Keratinocyte (primary cell): ENCODE measurements around the gene NELL1.

Experiments
- EZH2 ChIP-seq: IDR thresholded peaks from one replicate; pipeline ENCODE4 v1.6.1; 2012; ENCODE audit warnings: inconsistent platforms, mild to moderate bottlenecking, low read length, moderate library complexity
- TF ChIP-seq, protein P1 (sequence below), 3 experiments: IDR thresholded peaks in 1 of 3; conservative IDR thresholded peaks in 1 of 3; optimal IDR thresholded peaks in 1 of 3; 2 replicates in 2 of 3; 3 replicates in 1 of 3; pipeline versions ENCODE3 to v1.5.1; 2011; ENCODE audit warnings: low read length in 3 of 3, mild to moderate bottlenecking in 3 of 3, moderate library complexity in 2 of 3, control low read depth in 1 of 3, inconsistent platforms in 1 of 3; ENCODE audit not compliant: insufficient read depth in 2 of 3; ENCODE audit errors: extremely low read depth in 1 of 3

DNA sequence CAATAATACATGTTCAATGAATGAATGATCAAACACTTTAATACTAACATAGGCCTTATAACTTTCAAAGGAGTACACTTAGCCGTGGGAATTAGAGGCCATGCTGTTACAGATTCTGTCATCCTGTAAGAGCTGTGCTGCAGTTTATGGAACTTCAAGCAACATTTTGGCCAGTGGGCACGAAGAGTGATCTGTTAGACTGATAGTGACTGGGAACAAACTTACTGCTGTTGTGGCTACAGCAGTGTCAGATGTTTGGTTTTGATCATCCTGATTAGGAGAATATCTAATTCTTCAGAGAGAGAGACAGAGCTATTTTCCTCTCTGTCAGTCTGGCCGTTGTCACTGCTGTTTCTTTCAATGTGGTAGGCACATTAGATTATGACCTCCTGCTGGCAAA, 348.9 kb downstream of the NELL1 start:
- TF ChIP-seq, protein P1, sequence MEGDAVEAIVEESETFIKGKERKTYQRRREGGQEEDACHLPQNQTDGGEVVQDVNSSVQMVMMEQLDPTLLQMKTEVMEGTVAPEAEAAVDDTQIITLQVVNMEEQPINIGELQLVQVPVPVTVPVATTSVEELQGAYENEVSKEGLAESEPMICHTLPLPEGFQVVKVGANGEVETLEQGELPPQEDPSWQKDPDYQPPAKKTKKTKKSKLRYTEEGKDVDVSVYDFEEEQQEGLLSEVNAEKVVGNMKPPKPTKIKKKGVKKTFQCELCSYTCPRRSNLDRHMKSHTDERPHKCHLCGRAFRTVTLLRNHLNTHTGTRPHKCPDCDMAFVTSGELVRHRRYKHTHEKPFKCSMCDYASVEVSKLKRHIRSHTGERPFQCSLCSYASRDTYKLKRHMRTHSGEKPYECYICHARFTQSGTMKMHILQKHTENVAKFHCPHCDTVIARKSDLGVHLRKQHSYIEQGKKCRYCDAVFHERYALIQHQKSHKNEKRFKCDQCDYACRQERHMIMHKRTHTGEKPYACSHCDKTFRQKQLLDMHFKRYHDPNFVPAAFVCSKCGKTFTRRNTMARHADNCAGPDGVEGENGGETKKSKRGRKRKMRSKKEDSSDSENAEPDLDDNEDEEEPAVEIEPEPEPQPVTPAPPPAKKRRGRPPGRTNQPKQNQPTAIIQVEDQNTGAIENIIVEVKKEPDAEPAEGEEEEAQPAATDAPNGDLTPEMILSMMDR (optimal IDR thresholded peaks at IDR 0.05 in 1 of 3, IDR thresholded peaks at IDR 0.05 in 1 of 3, conservative IDR thresholded peaks at IDR 0.05 in 1 of 3; ENCODE audit: extremely low read depth in 1 of 3, insufficient read depth in 2 of 3, low read length in 3 of 3): no peak
- TF ChIP-seq EZH2: no peak
